HCT116 (cell line): ENCODE results near the gene DNLZ.

Source experiments
- CTCF ChIP-seq, 3 experiments: fragments of 200-600 bp in 1 of 3; sonication (generic) in 1 of 3; IDR thresholded peaks in 2 of 3; conservative IDR thresholded peaks in 1 of 3; 2 replicates each; pipeline ENCODE4 v1.5.1; 2012 to 2017; ENCODE audit warnings: low read depth in 2 of 3, low read length in 2 of 3, antibody characterized with exemption in 1 of 3, borderline replicate concordance in 1 of 3, control low read depth in 1 of 3, mild to moderate bottlenecking in 1 of 3, mixed read lengths in 1 of 3, mixed run types in 1 of 3, moderate library complexity in 1 of 3; ENCODE audit not compliant: insufficient read depth in 1 of 3
- EZH2phosphoT487 ChIP-seq: fragments of 200-600 bp; IDR thresholded peaks from 2 replicates; pipeline ENCODE4 v1.6.1; 2018; ENCODE audit warnings: antibody characterized with exemption, borderline replicate concordance
- MAX ChIP-seq: IDR thresholded peaks from 2 replicates; pipeline ENCODE4 v1.6.1; 2012
- POLR2AphosphoS5 ChIP-seq: IDR thresholded peaks from 2 replicates; pipeline ENCODE4 v1.6.1; 2011; ENCODE audit warnings: mild to moderate bottlenecking, low read depth, low read length, moderate library complexity
- RAD21 ChIP-seq: IDR thresholded peaks from 2 replicates; pipeline ENCODE4 v1.6.1; 2012; ENCODE audit warnings: low read depth, mild to moderate bottlenecking
- SIN3A ChIP-seq: IDR thresholded peaks from 2 replicates; pipeline ENCODE4 v1.6.1; 2012; ENCODE audit warnings: low read depth
- TCF7L2 ChIP-seq: IDR thresholded peaks from 2 replicates; pipeline ENCODE4 v1.7.0; 2011; ENCODE audit warnings: borderline replicate concordance, inconsistent platforms; ENCODE audit not compliant: insufficient read depth, insufficient read length; ENCODE audit errors: extremely low read depth
- YY1 ChIP-seq: IDR thresholded peaks from 2 replicates; pipeline ENCODE4 v1.6.1; 2011; ENCODE audit warnings: low read length, low read depth, moderate library complexity, mild to moderate bottlenecking; ENCODE audit not compliant: insufficient replicate concordance; ENCODE audit errors: extremely low read depth

GRCh38 chr9:136383436-136383835 lies 19.9 kb upstream of the DNLZ start:
- TF ChIP-seq CTCF (IDR thresholded peaks at IDR 0.05 in 2 of 3, conservative IDR thresholded peaks at IDR 0.05 in 1 of 3; ENCODE audit: borderline replicate concordance in 1 of 3, insufficient read depth in 1 of 3, low read depth in 2 of 3, low read length in 2 of 3) = no peak
- TF ChIP-seq MAX = no peak
- TF ChIP-seq SIN3A = no peak
- no peak for TF ChIP-seq YY1
- TF ChIP-seq RAD21 = no peak
- no peak for TF ChIP-seq TCF7L2
- no peak for TF ChIP-seq EZH2phosphoT487
- TF ChIP-seq POLR2AphosphoS5 = no peak
